ENCODE data around the gene PAPPA. TPM values are rescaled to one million over a fixed set of nuclear protein-coding genes. Genes with fewer than 3 reads are reported as not detected.

The PAPPA gene
- total RNA-seq, 2 experiments from 2014 or later: not detected

DNA sequence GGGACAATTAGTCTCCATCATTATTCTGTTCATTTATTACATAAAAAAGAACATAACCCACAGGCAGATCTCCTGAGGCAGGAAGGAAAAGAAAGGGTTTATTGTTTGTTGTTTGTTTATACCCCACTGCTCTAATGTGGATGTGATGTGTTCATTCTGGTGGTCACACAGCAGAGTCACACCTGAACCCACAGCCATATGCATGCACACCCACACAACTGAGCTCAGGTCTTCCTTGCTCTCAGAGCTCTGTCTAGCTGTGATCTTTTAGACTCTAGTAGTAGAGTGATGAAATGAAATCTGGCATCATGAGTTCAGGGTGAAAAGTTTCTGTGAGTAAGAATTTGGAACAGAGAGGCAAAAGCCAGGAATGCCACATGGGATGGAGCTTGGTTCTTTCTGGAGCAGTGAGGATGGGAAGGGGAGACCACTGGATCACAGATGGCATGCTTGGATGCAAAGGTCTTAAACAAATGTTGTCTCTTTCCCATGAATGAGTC is 227.0 kb downstream of the PAPPA start:
- intact Hi-C loops (cut with micrococcal nuclease): no loop called here
- no peak overlapping the region for H3K4me3 Mint-ChIP-seq
- DNase-seq (no peak), ATAC-seq (peak; percentile 66)
- ChIA-PET CTCF (no interaction called here), POLR2A (no interaction called here)
- TF ChIP-seq, protein P1, sequence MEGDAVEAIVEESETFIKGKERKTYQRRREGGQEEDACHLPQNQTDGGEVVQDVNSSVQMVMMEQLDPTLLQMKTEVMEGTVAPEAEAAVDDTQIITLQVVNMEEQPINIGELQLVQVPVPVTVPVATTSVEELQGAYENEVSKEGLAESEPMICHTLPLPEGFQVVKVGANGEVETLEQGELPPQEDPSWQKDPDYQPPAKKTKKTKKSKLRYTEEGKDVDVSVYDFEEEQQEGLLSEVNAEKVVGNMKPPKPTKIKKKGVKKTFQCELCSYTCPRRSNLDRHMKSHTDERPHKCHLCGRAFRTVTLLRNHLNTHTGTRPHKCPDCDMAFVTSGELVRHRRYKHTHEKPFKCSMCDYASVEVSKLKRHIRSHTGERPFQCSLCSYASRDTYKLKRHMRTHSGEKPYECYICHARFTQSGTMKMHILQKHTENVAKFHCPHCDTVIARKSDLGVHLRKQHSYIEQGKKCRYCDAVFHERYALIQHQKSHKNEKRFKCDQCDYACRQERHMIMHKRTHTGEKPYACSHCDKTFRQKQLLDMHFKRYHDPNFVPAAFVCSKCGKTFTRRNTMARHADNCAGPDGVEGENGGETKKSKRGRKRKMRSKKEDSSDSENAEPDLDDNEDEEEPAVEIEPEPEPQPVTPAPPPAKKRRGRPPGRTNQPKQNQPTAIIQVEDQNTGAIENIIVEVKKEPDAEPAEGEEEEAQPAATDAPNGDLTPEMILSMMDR (IDR thresholded peaks at IDR 0.05): no peak
- H3K27ac Mint-ChIP-seq: no peak overlapping the region
- H3K27me3 Mint-ChIP-seq: no peaks in the 10 kb centered on the region
- no peaks in the 10 kb centered on the region for H3K36me3 Mint-ChIP-seq (ENCODE audit: low read depth)
- peaks cover 7% of the 10 kb centered on the region for H3K4me1 Mint-ChIP-seq (ENCODE audit: low read depth)
- no peaks in the 10 kb centered on the region for H3K9me3 Mint-ChIP-seq

DNA sequence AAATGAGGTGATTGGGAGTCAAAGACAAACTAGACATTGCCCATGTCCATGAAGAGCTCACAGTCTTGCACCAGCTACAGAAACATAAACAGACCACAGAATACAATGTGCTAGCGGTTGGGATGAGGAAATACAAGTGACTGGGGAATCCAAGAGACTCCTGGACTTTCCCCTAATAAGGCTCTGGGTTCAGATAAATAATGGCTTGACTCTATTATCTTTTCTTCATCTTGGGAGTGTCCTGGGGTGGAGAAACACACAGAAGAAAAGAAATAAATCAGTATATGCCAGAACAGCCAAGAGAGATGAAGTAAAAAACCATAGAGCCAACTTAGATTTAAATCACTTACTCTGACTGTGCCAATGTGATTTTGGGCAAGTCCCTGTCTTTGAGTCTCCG is 227.8 kb downstream of the PAPPA start:
- ATAC-seq (no peak), DNase-seq (no peak)
- TF ChIP-seq, protein P1 (IDR thresholded peaks at IDR 0.05): no peak
- no peak overlapping the region for H3K27ac Mint-ChIP-seq
- no peak overlapping the region for H3K4me3 Mint-ChIP-seq
- no peaks in the 10 kb centered on the region for H3K27me3 Mint-ChIP-seq
- H3K9me3 Mint-ChIP-seq: no peaks in the 10 kb centered on the region
- ChIA-PET POLR2A (no interaction called here), CTCF (no interaction called here)
- H3K4me1 Mint-ChIP-seq (ENCODE audit: low read depth): peaks cover 7% of the 10 kb centered on the region
- H3K36me3 Mint-ChIP-seq (ENCODE audit: low read depth): no peaks in the 10 kb centered on the region
- intact Hi-C loops (cut with micrococcal nuclease): no loop called here

DNA sequence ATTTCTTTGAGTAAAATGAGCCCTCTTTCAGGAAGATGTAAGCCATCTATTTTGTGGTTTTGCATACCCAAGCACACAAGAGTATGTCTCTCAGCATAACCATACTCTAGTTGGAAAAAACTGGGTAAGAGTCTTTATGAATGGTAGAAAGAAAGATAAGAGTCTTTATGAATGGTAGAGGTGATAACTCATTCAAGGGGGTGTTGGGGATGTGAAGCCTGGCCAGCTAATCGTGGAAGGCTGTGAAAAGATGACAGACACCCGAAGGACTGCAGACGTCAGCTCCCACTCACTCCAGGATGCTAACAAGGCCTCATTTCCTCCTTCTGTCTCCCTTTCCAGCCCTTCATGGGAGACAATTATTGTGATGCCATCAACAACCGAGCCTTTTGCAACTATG is 228.5 kb downstream of the PAPPA start:
- no peak overlapping the region for H3K27ac Mint-ChIP-seq

DNA sequence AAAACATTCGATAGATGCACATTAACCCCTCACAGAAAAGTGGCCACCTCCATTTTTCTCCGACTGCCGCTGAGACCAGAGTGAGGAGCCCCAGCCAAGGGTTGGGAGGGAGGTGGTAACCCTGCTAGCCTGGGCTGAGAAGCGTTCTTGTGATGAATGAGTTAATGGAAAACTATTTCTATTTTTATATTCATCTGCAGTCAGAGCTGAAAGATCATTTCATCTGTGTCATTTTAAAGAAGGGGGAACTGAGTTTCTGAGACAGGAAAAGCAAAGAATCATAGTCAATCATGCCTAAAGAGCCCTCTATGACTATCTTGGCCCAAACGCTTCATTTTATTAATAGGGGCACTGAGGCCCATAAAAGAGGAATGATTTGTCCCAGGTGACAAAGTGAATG is 229.5 kb downstream of the PAPPA start:
- ATAC-seq (no peak), DNase-seq (no peak)
- H3K27me3 Mint-ChIP-seq: no peaks in the 10 kb centered on the region
- no peaks in the 10 kb centered on the region for H3K9me3 Mint-ChIP-seq
- H3K4me1 Mint-ChIP-seq (ENCODE audit: low read depth): peaks cover 7% of the 10 kb centered on the region
- no peak overlapping the region for H3K4me3 Mint-ChIP-seq
- CTCF ChIA-PET: no interaction called here
- no peak overlapping the region for H3K27ac Mint-ChIP-seq
- POLR2A ChIA-PET: no interaction called here
- H3K36me3 Mint-ChIP-seq (ENCODE audit: low read depth): no peaks in the 10 kb centered on the region
- intact Hi-C loops (cut with micrococcal nuclease): no loop called here
- TF ChIP-seq, protein P1 (IDR thresholded peaks at IDR 0.05): no peak

More for the DNA sequence above, 228.5 kb downstream of the PAPPA start:
- DNase-seq (no peak), ATAC-seq (no peak)
- peaks cover 7% of the 10 kb centered on the region for H3K4me1 Mint-ChIP-seq (ENCODE audit: low read depth)
- H3K4me3 Mint-ChIP-seq: no peak overlapping the region
- CTCF ChIA-PET: no interaction called here
- POLR2A ChIA-PET: no interaction called here
- H3K36me3 Mint-ChIP-seq (ENCODE audit: low read depth): no peaks in the 10 kb centered on the region
- H3K9me3 Mint-ChIP-seq: no peaks in the 10 kb centered on the region
- intact Hi-C loops (cut with micrococcal nuclease): no loop called here
- no peaks in the 10 kb centered on the region for H3K27me3 Mint-ChIP-seq
- TF ChIP-seq, protein P1 (IDR thresholded peaks at IDR 0.05): no peak

DNA sequence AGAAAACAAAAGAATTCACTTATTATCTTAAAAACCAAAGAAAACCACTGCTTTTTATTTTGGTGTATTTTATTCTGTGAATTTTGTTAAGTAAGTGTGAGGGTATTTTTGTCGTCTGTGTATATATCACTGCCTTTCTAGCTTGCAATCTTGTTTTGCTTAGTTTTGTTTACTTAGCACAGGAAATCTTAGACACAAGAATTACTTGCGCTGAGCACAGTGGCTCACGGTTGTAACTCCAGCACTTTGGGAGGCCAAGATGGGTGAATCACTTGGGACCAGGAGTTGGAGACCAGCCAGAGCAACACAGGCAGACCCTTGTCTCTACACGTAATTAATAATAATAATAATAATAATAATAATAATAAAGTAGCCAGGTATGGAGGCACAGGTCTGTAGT is 230.3 kb downstream of the PAPPA start:
- POLR2A ChIA-PET: no interaction called here
- Mint-ChIP-seq H3K4me3 (no peak overlapping the region), H3K9me3 (no peaks in the 10 kb centered on the region), H3K27me3 (no peaks in the 10 kb centered on the region), H3K36me3 (ENCODE audit: low read depth) (no peaks in the 10 kb centered on the region), H3K27ac (no peak overlapping the region), H3K4me1 (ENCODE audit: low read depth) (peaks cover 7% of the 10 kb centered on the region)
- CTCF ChIA-PET: no interaction called here
- ATAC-seq: no peak
- intact Hi-C loops (cut with micrococcal nuclease): no loop called here
- DNase-seq: no peak
- TF ChIP-seq, protein P1 (IDR thresholded peaks at IDR 0.05): no peak
